AG04449 (cell line): Measurements from ENCODE around the gene ANLN.
"Not testable (repeated sequence)": the region's sequence is repeated elsewhere in the genome, so short reads cannot be mapped to it uniquely, and the experiment has no call there.

Experiments
- CTCF ChIA-PET: fragments of 350-600 bp; formaldehyde crosslinking; extraction: SDS; loops from one replicate; lab custom pipeline; 2021; ENCODE audit warnings: antibody characterized with exemption; lab: Yijun Ruan, JAX
- POLR2A ChIA-PET: fragments of 400-600, 350-600 bp; formaldehyde crosslinking; extraction: SDS; loops from one replicate; lab custom pipeline; 2020; ENCODE audit warnings: antibody characterized with exemption, inconsistent platforms; lab: Yijun Ruan, JAX
- DNase-seq: peaks from one replicate; pipeline ENCODE4 v3.0.0-alpha.2; 2010; ENCODE audit warnings: low read depth, low spot score
- H3K4me3 ChIP-seq: 2 replicates; pipeline ENCODE4 v1.5.1; 2011; ENCODE audit warnings: low read depth, mild to moderate bottlenecking, control low read depth, low read length
- CTCF ChIP-seq: IDR thresholded peaks from one replicate; pipeline ENCODE4 v1.5.1; 2011; ENCODE audit warnings: mild to moderate bottlenecking, moderate library complexity, low read length, control low read depth, inconsistent platforms; ENCODE audit not compliant: insufficient read depth; ENCODE audit errors: missing control alignments

The ANLN gene

GRCh38 chr7:36487756-36488336 is 98.2 kb downstream of the ANLN start:
- POLR2A ChIA-PET = no interaction called here
- TF ChIP-seq CTCF = peak; percentile 64
- DNase-seq = no peak
- CTCF ChIA-PET = interaction anchor here (0.6 to 8.4 kb wide), 23 partner anchors 9 to 717 kb away, joined by 3 to 178 read pairs (median 4); no protein-coding TSS in a partner anchor
- no peak overlapping the region for H3K4me3 ChIP-seq

GRCh38 chr7:36488672-36489071 is 99.0 kb downstream of the ANLN start:
- DNase-seq, POLR2A ChIA-PET, H3K4me3 ChIP-seq: not testable (repeated sequence)
- CTCF ChIA-PET = interaction anchor here (0.7 to 8.4 kb wide), 8 partner anchors 8 to 712 kb away, joined by 3 to 178 read pairs (median 6); no protein-coding TSS in a partner anchor

GRCh38 chr7:36490419-36490830 is 100.8 kb downstream of the ANLN start:
- ChIA-PET CTCF (interaction anchor here (1.0 to 8.4 kb wide), 2 partner anchors 9 to 181 kb away, joined by 4 to 178 read pairs; no protein-coding TSS in a partner anchor), POLR2A (no interaction called here)
- H3K4me3 ChIP-seq = no peak overlapping the region
- no peak for TF ChIP-seq CTCF
- no peak for DNase-seq

- H3K4me3 ChIP-seq = no peak overlapping the region
- POLR2A ChIA-PET = no interaction called here
- DNase-seq = no peak
- CTCF ChIA-PET = interaction anchor here (8.4 kb wide), 1 partner anchor 180 kb away, joined by 178 read pairs; no protein-coding TSS in a partner anchor
- no peak for TF ChIP-seq CTCF
Observed at GRCh38 chr7:36491317-36491716, 101.7 kb downstream of the ANLN start.

- no peak overlapping the region for H3K4me3 ChIP-seq
- CTCF ChIA-PET = interaction anchor here (0.7 kb wide), 1 partner anchor 8 kb away, joined by 4 read pairs; no protein-coding TSS in a partner anchor
- POLR2A ChIA-PET = no interaction called here
- DNase-seq = no peak
- no peak for TF ChIP-seq CTCF
Observed at GRCh38 chr7:36496576-36496975, 106.9 kb downstream of the ANLN start.

- H3K4me3 ChIP-seq, DNase-seq, POLR2A ChIA-PET: not testable (repeated sequence)
- CTCF ChIA-PET = interaction anchor here (0.7 kb wide), 1 partner anchor 9 kb away, joined by 4 read pairs; no protein-coding TSS in a partner anchor
Observed at GRCh38 chr7:36497176-36497575, 107.5 kb downstream of the ANLN start.

GRCh38 chr7:36497775-36498174 is 108.1 kb downstream of the ANLN start:
- ChIA-PET CTCF (no interaction called here), POLR2A (no interaction called here)
- DNase-seq = no peak
- no peak overlapping the region for H3K4me3 ChIP-seq
- TF ChIP-seq CTCF = no peak
